GM18505 (cell line): ENCODE results near the gene METTL24.
"Not testable (repeated sequence)": the region's sequence is repeated elsewhere in the genome, so short reads cannot be mapped to it uniquely, and the experiment has no call there.

ENCODE experiments used
- ATAC-seq: cut with Tn5 transposase; IDR thresholded peaks from one replicate; pipeline ENCODE4 v1.9.1; 2021; ENCODE audit not compliant: unreplicated experiment
- POLR2A ChIP-seq: IDR thresholded peaks from 4 replicates; pipeline ENCODE4 v1.6.1; 2011; ENCODE audit warnings: borderline replicate concordance; ENCODE audit not compliant: insufficient read depth, insufficient read length; ENCODE audit errors: extremely low read depth

METTL24 gene

DNA sequence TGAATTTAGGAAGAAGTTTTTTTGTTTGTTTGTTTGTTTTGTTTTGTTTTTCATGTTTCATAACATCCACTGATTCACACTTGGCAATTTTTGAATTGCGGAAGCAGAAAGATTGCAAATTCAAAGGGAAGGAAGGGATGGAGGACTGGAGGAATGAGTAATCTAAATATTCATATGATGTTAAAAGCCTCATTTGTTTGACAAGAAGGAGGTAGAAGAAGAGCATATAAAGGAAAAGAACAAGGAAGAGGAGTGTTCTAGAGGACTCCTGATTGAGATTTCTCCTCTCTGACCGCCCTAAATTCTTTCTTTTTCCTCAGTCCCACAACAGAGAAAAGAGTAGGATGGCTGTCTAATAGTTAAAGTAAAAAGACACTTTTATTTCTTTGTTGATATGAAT is 88.5 kb downstream of the METTL24 start:
- ATAC-seq = no peak
- TF ChIP-seq POLR2A = no peak

DNA sequence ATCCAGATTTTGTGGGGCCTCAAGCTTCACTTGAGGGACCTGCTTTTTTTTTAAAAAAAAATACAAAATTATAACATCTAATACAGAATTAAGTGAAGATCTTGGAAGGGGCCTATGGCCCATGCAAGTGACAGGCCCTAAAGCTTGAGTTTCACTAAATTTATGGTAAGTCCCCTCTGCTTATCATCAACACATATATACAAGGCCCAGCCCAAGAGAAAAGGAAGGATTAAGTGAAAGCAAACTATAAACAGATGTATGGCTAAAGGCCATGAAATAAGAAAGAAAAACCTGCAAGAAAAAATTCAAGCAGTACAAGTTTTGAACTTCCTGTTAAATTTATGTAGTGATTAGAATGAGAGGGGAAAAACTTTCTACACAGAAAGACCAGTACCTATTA is 91.2 kb downstream of the METTL24 start:
- ATAC-seq = no peak

DNA sequence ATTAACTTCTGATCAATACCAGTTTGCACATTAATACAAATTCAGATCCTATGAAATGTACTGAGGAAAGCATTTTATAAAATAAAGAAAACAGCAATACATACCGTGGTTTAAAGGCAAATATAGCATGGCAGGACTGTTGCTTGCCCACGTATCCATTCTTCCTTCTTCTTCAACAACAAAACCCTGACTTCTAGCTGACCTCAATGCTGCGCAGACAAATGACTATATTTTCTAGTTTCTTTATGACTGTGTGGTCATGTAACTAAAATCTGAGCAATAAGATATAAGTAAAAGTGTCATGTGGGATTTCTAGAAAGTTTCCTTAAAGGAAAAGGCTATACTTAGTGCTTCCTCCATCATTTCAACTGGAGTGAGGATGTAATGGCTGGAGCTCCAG is 92.9 kb downstream of the METTL24 start:
- no peak for ATAC-seq
- TF ChIP-seq POLR2A = no peak

More for the DNA sequence above, 91.2 kb downstream of the METTL24 start:
- TF ChIP-seq POLR2A = no peak

DNA sequence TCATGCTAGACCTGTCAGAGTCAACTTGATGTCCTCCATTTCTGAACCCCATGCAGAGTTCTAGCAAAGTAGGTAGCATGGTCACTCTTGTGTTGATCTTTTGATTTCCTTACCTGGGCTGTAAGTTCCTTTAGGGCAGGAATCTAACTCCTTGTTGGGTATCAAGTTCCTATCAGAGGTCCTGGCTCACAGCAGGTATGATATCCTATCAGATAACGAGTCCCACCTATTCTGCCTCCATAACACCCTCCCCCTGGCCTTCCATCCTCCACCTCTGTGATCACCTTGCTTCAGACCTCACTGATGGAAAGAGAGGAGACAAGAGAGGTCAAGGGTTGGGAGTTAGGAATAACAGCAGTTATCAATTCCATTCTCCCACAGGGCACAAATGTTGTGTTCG is 101.8 kb downstream of the METTL24 start:
- no peak for ATAC-seq
- no peak for TF ChIP-seq POLR2A

DNA sequence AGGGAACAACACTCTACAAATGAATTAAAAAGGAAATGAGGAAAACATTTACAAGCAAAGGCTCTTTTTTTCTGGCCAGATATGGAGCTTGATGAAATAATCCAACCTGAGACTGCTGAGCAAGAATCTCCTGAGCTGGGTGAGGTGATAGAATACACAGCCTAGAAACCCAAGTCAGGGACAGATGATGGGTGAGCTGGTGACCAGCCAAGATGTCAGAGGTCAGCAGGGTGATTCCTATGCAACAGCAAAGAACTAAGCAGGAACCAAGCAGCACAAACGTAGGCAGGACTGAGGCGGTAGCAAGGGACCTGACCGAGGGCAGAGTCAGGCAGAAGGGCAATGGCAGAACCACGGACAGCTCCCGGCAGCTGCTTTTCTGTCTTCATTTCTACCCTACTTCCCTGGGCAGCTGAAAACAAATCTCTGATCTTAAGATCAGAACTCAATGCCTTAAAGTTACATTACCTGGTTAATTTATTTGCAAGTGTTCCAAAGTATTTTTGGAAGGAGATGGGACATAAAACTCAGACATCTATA is 102.9 kb downstream of the METTL24 start:
- no peak for ATAC-seq
- TF ChIP-seq POLR2A = no peak

DNA sequence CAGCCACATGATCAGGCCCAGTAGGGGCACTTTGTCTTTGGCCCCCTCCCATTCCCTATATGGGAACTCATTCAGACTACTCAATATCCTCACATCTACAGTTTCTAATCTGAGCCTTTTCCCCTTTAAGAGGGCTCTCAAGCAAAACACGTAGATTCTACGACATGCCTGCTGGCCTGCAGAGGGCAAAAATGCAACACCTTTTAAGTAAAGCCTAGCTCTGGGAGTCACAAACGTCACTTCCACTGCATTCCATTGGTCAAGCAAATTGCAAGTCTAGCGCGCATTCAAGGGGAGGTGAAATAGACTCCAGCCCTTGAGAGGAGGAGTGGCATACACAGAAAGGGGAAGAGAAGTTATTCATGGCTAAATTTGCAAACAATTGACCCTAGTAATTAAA is 107.3 kb downstream of the METTL24 start:
- no peak for ATAC-seq
- TF ChIP-seq POLR2A = no peak

DNA sequence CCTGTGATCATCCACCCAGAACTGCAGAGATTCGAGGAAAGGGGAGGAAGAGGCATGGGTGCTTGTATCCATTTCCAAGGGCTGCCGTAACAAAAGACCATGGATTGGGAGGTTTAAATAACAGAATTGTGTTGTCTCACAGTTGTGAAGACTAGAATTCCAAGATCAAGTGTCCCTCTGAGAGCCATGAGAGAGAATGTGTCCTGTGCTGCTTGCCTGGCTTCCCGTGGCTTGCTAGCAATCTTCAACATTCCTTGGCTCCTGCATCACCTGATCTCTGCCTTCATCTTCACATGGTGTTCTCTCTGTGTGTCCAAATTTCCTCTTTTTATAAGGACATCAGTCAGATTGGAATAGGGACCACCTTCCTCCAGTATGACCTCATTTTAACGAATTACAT is 108.1 kb downstream of the METTL24 start:
- no peak for ATAC-seq

DNA sequence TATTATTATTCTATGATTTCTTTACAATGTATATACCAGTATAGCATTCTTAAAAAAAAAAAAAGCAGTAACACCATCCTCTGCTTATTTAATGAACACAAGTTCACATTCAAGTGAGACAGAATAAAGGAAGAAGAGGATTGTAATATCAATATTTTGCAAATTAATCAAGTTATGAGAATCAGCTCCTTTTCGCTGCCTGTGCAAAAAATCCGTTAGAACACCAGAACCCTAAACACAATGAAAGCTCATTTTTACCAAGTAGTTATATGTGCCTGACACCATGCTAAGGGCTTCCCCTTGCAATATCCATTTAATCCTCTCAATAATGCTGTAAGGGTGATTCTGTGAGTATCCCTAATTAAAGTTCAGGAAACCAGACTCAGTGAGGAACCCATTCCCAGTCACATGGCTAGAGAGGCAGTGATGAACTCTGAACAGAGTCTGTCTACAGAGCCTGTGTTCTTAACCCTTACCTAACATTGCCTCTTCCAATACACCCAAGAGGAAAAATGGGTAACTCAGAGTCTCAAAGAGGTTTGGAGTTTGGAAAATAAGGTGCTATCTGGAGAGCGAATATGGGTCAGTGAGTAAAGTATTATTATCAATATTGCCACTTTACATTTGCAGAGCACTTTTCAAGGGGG is 111.1 kb downstream of the METTL24 start:
- no peak for TF ChIP-seq POLR2A
- no peak for ATAC-seq

More for the DNA sequence above, 108.1 kb downstream of the METTL24 start:
- no peak for TF ChIP-seq POLR2A

DNA sequence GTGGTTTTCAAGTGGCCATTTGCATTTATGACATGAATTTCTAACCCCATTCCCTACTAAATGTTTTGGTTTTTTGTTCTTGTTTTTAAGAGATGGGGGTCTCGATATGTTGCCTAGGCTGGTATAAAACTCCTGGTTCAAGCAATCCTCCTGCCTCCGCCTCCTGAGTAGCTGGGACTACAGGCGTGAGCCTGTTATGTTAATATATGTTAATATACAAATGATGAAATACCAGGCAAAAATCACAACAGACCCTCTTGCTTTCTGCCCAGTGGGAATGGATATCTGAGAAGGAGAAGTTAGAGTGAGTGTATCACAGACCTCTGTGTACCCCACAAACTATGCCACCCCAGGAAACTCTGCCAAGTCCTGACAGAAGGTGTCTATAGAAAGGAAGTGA is 111.8 kb downstream of the METTL24 start:
- TF ChIP-seq POLR2A = no peak
- ATAC-seq = no peak

DNA sequence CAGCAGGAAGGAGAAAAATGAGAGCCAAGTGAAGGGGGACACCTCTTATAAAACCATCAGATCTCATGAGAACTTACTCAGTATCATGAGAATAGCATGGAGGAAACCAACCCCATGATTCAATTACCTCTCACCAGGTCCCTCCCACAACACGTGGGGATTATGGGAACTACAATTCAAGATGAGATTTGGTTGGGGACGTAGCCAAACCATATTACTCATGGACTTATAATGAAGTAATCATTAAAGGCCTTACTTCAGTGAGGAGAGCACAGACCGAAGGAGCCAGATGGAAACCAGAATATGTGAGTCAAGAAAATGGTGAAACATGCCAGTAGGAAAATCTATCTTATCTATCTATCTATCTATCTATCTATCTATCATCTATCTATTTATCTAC is 113.5 kb downstream of the METTL24 start:
- not testable (repeated sequence) for ATAC-seq

DNA sequence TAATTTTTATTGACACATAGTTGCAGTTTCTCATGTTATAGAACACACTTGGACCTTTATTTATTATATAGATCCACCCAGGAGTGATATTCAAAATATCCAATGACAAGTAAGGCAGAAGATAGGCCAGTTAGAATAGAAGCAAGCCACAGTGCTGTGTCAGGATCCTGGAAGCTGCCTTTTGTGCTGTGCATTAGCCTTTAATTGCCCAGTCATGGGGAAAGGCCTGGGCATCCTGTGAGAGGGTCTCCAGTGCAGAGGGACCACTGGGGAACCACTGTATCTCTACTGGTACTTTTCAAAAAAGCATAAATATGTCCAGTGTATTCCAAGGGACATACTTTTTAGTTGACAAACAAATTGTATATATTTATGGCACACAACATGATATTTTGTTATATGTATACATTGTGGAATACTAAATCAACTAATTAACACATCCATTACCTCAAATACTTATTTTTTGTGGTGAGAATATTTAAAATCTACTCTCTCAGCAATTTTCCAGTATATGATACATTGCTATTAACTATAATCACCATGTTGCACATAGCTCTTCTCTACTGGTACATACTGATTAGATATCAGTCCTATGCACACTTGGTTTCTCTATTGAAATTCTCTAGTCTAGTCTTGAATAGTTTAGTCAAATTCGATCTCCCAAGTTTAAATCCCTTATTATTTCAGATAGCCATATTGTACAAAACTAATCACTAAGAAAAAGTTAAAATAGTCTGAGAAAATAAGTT is 118.4 kb downstream of the METTL24 start:
- TF ChIP-seq POLR2A = no peak
- ATAC-seq = no peak

DNA sequence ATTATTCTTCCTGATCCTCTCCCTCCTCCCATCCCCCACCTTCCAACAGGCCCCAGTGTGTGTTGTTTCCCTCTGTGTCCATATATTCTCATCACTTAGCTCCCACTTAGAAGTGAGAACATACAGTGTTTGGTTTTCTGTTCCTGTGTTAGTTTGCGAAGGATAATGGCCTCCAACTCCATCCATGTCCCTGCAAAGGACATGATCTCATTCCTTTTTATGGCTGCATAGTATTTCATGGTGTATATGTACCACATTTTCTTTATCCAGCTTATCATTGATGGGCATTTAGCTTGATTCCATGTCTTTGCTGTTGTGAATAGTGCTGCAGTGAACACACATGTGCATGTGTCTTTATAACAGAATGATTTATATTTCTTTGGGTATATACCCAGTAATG is 122.1 kb downstream of the METTL24 start:
- ATAC-seq = not testable (repeated sequence)

DNA sequence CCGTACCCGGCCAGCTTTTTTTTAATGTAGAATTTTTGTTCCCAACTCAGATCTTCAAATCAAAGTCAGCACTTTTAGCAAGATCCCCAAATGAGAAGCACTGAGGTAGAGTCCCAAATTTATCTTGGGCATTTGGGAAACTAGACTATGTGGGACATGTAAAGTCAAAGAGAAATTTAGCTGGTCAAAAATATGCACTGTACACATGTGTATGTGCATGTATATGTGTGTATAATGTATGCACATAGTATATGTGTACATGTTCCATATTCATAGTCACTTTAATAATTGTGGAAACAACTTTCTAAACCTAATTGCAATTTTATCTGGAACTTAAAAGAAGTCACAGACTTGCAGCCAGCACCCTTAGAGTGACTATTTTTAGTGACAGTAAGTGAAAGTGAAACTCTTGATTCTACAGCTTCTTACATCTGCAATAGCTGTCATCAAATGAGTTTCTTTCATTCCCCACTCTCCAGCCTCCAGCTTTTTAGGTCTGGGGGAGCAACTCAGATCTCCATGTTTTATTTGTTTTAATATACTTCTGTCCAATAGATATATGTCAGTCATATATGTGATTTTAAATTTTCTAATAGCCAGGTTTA is 124.3 kb downstream of the METTL24 start:
- ATAC-seq = peak; percentile 92
- no peak for TF ChIP-seq POLR2A

DNA sequence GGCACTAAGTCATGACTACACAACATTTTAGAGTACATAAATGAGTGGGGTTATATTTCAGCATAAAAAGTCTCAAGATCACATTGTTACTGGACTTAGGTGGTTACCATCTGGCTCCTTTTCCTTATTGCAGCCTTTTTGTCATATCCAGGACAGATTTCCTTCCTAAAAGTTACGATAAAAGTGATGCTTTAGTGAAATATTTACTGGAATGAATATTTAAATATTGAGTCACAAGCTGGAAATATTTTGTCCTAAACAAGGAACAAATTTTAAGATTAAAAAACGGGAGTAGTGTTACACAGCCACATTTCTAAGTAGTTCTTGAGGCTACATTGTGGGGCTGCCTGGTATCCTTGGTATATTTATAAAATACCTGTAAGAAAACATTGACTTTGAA is 125.7 kb downstream of the METTL24 start:
- ATAC-seq = no peak
- no peak for TF ChIP-seq POLR2A
